ENCODE measurements around the gene CA5A.

Gene CA5A

GRCh38 chr16:87838643-87839541, 97.4 kb downstream of the CA5A start:
- no peak overlapping the region for H3K4me3 ChIP-seq (ENCODE audit: low read length)
- no peak for DNase-seq (ENCODE audit: low read depth)
- TF ChIP-seq CTCF (IDR thresholded peaks at IDR 0.05; ENCODE audit: insufficient read depth, low read depth, low read length, missing control alignments), result no peak
